Ovary (tissue), 9 donors: ENCODE data around the gene CARMIL1. TPM values are rescaled to one million over a fixed set of nuclear protein-coding genes. Genes with fewer than 3 reads are reported as not detected.

Source experiments
- DNase-seq, 5 donors: peaks; one replicate each; pipeline ENCODE4 v3.0.0-alpha.2; 2019 to 2020
- H3K27ac ChIP-seq, 2 donors: fragments of 200-600 bp; one replicate each; pipeline versions ENCODE4 v1.5.1 to v1.8.0; 2019 to 2022
- H3K27me3 ChIP-seq: fragments of 200-600 bp; one replicate; pipeline ENCODE4 v1.8.0; 2022
- H3K36me3 ChIP-seq: fragments of 200-600 bp; sonication (generic); one replicate; pipeline ENCODE4 v1.5.1; 2019
- H3K4me1 ChIP-seq: one replicate; pipeline ENCODE4 v1.8.1; 2013; ENCODE audit warnings: mild to moderate bottlenecking, moderate library complexity; ENCODE audit not compliant: insufficient read depth
- H3K4me3 ChIP-seq: fragments of 200-600 bp; sonication (generic); one replicate; pipeline ENCODE4 v1.5.1; 2017
- H3K9me3 ChIP-seq, 2 donors: fragments of 200-600 bp in 1 of 2; sonication (generic) in 1 of 2; one replicate each; pipeline versions ENCODE4 v1.5.1 to v1.8.1; 2013 to 2019; ENCODE audit warnings: mild to moderate bottlenecking in 1 of 2, moderate library complexity in 1 of 2
- CTCF ChIP-seq, 3 donors: fragments of 450-650 bp in 2 of 3; fragments of 200-600 bp in 1 of 3; IDR thresholded peaks; one replicate each; pipeline versions ENCODE4 v1.5.1 to v1.8.0; 2016 to 2022; ENCODE audit warnings: antibody characterized with exemption in 3 of 3, mild to moderate bottlenecking in 1 of 3
- EP300 ChIP-seq: sonication (generic); formaldehyde crosslinking; IDR thresholded peaks from one replicate; pipeline ENCODE4 v1.6.1; 2017; ENCODE audit warnings: antibody characterized with exemption
- POLR2A ChIP-seq: fragments of 450-650 bp; IDR thresholded peaks from one replicate; pipeline ENCODE4 v1.6.1; 2017; ENCODE audit warnings: antibody characterized with exemption, mild to moderate bottlenecking, moderate library complexity
- WGBS, 3 donors: extraction: QIAGEN DNeasy Blood & Tissue Kit in 1 of 3; methylation state at CpG; one replicate each; pipeline versions ENCODE4 v1.1.5 to v1.1.7; 2013 to 2017; 5-methylcytosine and 5-hydroxymethylcytosine counted together
- intact Hi-C, 4 donors: fragments of 100-400 bp; cut with DNase I; formaldehyde crosslinking; loops; one replicate each; pipeline versions ENCODE4 v1.11.0 to v1.15.1; 2022 to 2023
- polyA plus RNA-seq, 2 donors: library from polyadenylated mRNA; stranded (reverse); fragments of 200-250 nt in 1 of 2; fragments of 350-450 nt in 1 of 2; fragmentation: Illumina TruSeq in 1 of 2; extraction: RNeasy Lipid Tissue Mini Kit (QIAGEN cat#74804) in 1 of 2; gene quantifications; one replicate each; pipeline ENCODE4 v1.2.3, GENCODE V29; 2013 to 2014
- total RNA-seq, 7 donors: library from RNA; depleted of rRNA in 2 of 7; stranded (reverse); fragments of >200 nt in 2 of 7; fragmentation: NEBNext Ultra II Directional in 3 of 7; extraction: Animal tissue kit (Norgen Biotek cat#: 25700) in 3 of 7; gene quantifications; one replicate each; pipeline versions ENCODE4 v1.1.0 to v1.2.4, GENCODE V29; 2016 to 2023
- donor health status: DM: no; HTN: no; CAD: no; lungs with moderate emphysema.
- donor health status: DM: no; HTN: no; CAD: no.
- donor health status: Bipolar disorder and iron deficiency.
- donor health status: DM: yes; HTN: yes; CAD: no.
- donor health status: DM: no; HTN: no; CAD: no.
- donor health status: DM: yes; HTN: yes; CAD: no.

The CARMIL1 gene
- total and polyA plus RNA-seq, 9 donors, result 6.4 to 25.6 (median 16.8) TPM

GRCh38 chr6:25423358-25423757, 144.2 kb downstream of the CARMIL1 start:
- intact Hi-C loops, result no loop called here
- no peak overlapping the region for H3K4me3 ChIP-seq

GRCh38 chr6:25424303-25424702, 145.1 kb downstream of the CARMIL1 start:
- no peaks in the 10 kb centered on the region for H3K36me3 ChIP-seq
- no peak for DNase-seq
- H3K27ac ChIP-seq, result no peak overlapping the region
- 96 to 98% (median 97%) methylated on average over 1 of the region's 1 CpG for WGBS, 3 donors
- TF ChIP-seq EP300, result no peak
- no peak for TF ChIP-seq POLR2A
- no peak for TF ChIP-seq CTCF (IDR thresholded peaks at IDR 0.05)
- intact Hi-C loops, result no loop called here
- H3K4me1 ChIP-seq, result no peaks in the 10 kb centered on the region
- no peak overlapping the region for H3K4me3 ChIP-seq
- no peaks in the 10 kb centered on the region for H3K9me3 ChIP-seq
- H3K27me3 ChIP-seq, result no peaks in the 10 kb centered on the region

More at GRCh38 chr6:25423358-25423757, 144.2 kb downstream of the CARMIL1 start:
- 57 to 80% (median 72%) methylated on average over 6 of the region's 6 CpGs for WGBS, 3 donors
- Histone ChIP-seq H3K36me3 (no peaks in the 10 kb centered on the region), H3K9me3 (no peaks in the 10 kb centered on the region), H3K27ac (no peak overlapping the region), H3K27me3 (no peaks in the 10 kb centered on the region), H3K4me1 (no peaks in the 10 kb centered on the region)
- DNase-seq, result no peak
- TF ChIP-seq CTCF (IDR thresholded peaks at IDR 0.05) (no peak), POLR2A (no peak), EP300 (no peak)

GRCh38 chr6:25427549-25427948, 148.4 kb downstream of the CARMIL1 start:
- intact Hi-C loops, result no loop called here
- H3K27me3 ChIP-seq, result no peaks in the 10 kb centered on the region

GRCh38 chr6:25428758-25429317, 149.7 kb downstream of the CARMIL1 start:
- Histone ChIP-seq H3K27me3 (no peaks in the 10 kb centered on the region), H3K36me3 (no peaks in the 10 kb centered on the region), H3K4me1 (no peaks in the 10 kb centered on the region), H3K9me3 (no peaks in the 10 kb centered on the region), H3K4me3 (no peak overlapping the region), H3K27ac (no peak overlapping the region)
- no peak for DNase-seq
- intact Hi-C loops, result no loop called here
- TF ChIP-seq POLR2A (no peak), EP300 (no peak), CTCF (IDR thresholded peaks at IDR 0.05) (no peak)
- WGBS, 3 donors, result 87 to 97% (median 94%) methylated on average over 1 of the region's 1 CpG

More at GRCh38 chr6:25427549-25427948, 148.4 kb downstream of the CARMIL1 start:
- Histone ChIP-seq H3K9me3 (no peaks in the 10 kb centered on the region), H3K4me3 (no peak overlapping the region), H3K4me1 (no peaks in the 10 kb centered on the region), H3K27ac (no peak overlapping the region), H3K36me3 (no peaks in the 10 kb centered on the region)
- WGBS, 3 donors, result 54 to 88% (median 86%) methylated on average over 2 of the region's 2 CpGs
- no peak for DNase-seq
- no peak for TF ChIP-seq CTCF (IDR thresholded peaks at IDR 0.05)
- TF ChIP-seq EP300, result no peak
- TF ChIP-seq POLR2A, result no peak
